ENCODE measurements around the gene ELFN1. TPM values are rescaled to one million over a fixed set of nuclear protein-coding genes. Genes with fewer than 3 reads are reported as not detected.

ELFN1 gene
- total RNA-seq, 3 donors from 2014 or later = 0.59 to 1.3 (median 0.96) TPM

DNA sequence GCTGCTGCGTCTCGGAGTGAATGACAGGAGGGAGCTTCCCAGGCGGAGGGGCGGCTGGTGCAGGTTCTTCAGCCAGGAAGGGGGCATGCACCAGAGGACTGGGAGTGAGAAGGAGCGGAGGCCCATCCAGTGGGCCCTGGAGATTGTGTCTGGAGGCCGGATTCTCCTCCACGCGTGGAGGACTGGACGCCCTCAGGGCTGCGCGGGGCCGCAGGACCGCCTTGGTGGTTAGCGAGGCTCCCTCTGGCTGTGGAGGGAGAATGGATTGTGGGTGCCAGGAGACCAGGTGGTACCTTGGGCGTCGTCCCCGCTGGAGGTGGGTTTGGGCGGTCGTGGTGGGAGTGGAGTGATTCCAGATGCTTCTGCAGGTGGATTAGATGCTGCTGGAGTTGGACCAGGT lies 68.9 kb downstream of the ELFN1 start:
- TF ChIP-seq POLR2A (IDR thresholded peaks at IDR 0.05) (no peak), POLR2AphosphoS5 (IDR thresholded peaks at IDR 0.05) (no peak)
- TF ChIP-seq, protein P1, sequence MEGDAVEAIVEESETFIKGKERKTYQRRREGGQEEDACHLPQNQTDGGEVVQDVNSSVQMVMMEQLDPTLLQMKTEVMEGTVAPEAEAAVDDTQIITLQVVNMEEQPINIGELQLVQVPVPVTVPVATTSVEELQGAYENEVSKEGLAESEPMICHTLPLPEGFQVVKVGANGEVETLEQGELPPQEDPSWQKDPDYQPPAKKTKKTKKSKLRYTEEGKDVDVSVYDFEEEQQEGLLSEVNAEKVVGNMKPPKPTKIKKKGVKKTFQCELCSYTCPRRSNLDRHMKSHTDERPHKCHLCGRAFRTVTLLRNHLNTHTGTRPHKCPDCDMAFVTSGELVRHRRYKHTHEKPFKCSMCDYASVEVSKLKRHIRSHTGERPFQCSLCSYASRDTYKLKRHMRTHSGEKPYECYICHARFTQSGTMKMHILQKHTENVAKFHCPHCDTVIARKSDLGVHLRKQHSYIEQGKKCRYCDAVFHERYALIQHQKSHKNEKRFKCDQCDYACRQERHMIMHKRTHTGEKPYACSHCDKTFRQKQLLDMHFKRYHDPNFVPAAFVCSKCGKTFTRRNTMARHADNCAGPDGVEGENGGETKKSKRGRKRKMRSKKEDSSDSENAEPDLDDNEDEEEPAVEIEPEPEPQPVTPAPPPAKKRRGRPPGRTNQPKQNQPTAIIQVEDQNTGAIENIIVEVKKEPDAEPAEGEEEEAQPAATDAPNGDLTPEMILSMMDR (IDR thresholded peaks at IDR 0.05) = no peak
- no peaks in the 10 kb centered on the region for H3K9me3 ChIP-seq
- intact Hi-C loops (cut with DNase I; ENCODE audit: low total_unique reads) = no loop called here
- H3K27ac ChIP-seq = no peak overlapping the region
- H3K27me3 ChIP-seq = peaks cover 0 to 56% of the 10 kb centered on the region in 2 donors
- no peaks in the 10 kb centered on the region for H3K4me1 ChIP-seq
- no peaks in the 10 kb centered on the region for H3K36me3 ChIP-seq
- no peak overlapping the region for H3K4me3 ChIP-seq
- no peak for DNase-seq (ENCODE audit: low spot score in 2 of 2)

GRCh38 chr7:1739593-1739992 lies 69.5 kb downstream of the ELFN1 start:
- no peak for TF ChIP-seq POLR2AphosphoS5 (IDR thresholded peaks at IDR 0.05)
- TF ChIP-seq POLR2A (IDR thresholded peaks at IDR 0.05) = no peak
- TF ChIP-seq, protein P1 (IDR thresholded peaks at IDR 0.05) = no peak
- Histone ChIP-seq H3K27ac (no peak overlapping the region), H3K36me3 (no peaks in the 10 kb centered on the region), H3K4me1 (no peaks in the 10 kb centered on the region), H3K4me3 (no peak overlapping the region), H3K9me3 (no peaks in the 10 kb centered on the region), H3K27me3 (peaks cover 0 to 52% of the 10 kb centered on the region in 2 donors)
- DNase-seq (ENCODE audit: low spot score in 2 of 2) = no peak
- intact Hi-C loops (cut with DNase I; ENCODE audit: low total_unique reads) = no loop called here

DNA sequence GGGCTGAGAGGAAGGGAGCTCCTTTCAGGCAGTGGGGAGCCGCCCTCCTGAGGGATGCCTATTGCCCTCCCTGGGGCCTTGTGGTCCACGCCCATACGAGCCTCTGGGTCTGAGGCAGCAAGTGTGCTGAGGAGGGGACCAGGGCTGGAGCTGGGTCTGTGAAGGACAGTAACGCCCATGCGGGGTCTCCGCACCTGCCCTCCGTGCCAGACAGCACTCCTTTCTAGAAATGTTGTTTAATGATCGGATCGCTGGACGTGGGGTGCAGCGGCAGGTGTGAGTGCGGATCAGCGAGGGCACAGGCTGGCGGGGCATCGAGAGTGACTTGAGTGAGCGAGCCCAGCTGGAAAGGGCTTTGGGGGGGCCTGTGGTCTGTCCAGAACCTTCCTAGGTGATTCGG lies 70.1 kb downstream of the ELFN1 start:
- Histone ChIP-seq H3K27me3 (peaks cover 0 to 49% of the 10 kb centered on the region in 2 donors), H3K36me3 (no peaks in the 10 kb centered on the region), H3K4me3 (no peak overlapping the region), H3K27ac (no peak overlapping the region), H3K9me3 (no peaks in the 10 kb centered on the region), H3K4me1 (no peaks in the 10 kb centered on the region)
- TF ChIP-seq, protein P1 (IDR thresholded peaks at IDR 0.05) = no peak
- TF ChIP-seq POLR2AphosphoS5 (IDR thresholded peaks at IDR 0.05) (no peak), POLR2A (IDR thresholded peaks at IDR 0.05) (no peak)
- DNase-seq (ENCODE audit: low spot score in 2 of 2) = no peak
- intact Hi-C loops (cut with DNase I; ENCODE audit: low total_unique reads) = no loop called here

- Histone ChIP-seq H3K4me1 (no peaks in the 10 kb centered on the region), H3K9me3 (no peaks in the 10 kb centered on the region), H3K36me3 (no peaks in the 10 kb centered on the region), H3K4me3 (no peak overlapping the region), H3K27me3 (peaks cover 0 to 40% of the 10 kb centered on the region in 2 donors), H3K27ac (no peak overlapping the region)
- intact Hi-C loops (cut with DNase I; ENCODE audit: low total_unique reads) = no loop called here
- DNase-seq (ENCODE audit: low spot score in 2 of 2) = no peak
- TF ChIP-seq, protein P1 (IDR thresholded peaks at IDR 0.05) = no peak
- TF ChIP-seq POLR2A (IDR thresholded peaks at IDR 0.05) (no peak), POLR2AphosphoS5 (IDR thresholded peaks at IDR 0.05) (no peak)
These were observed 71.2 kb downstream of the ELFN1 start for GRCh38 chr7:1741246-1741645.

- no peak for DNase-seq (ENCODE audit: low spot score in 2 of 2)
- no peak overlapping the region for H3K27ac ChIP-seq
- intact Hi-C loops (cut with DNase I; ENCODE audit: low total_unique reads) = no loop called here
- H3K4me3 ChIP-seq = peak overlapping the region in 1 of 3 donors; percentile 31
- H3K27me3 ChIP-seq = peaks cover 0 to 34% of the 10 kb centered on the region in 2 donors
- H3K9me3 ChIP-seq = no peaks in the 10 kb centered on the region
- H3K36me3 ChIP-seq = no peaks in the 10 kb centered on the region
- TF ChIP-seq POLR2AphosphoS5 (IDR thresholded peaks at IDR 0.05) = no peak
- no peak for TF ChIP-seq POLR2A (IDR thresholded peaks at IDR 0.05)
- TF ChIP-seq, protein P1 (IDR thresholded peaks at IDR 0.05) = no peak
- H3K4me1 ChIP-seq = no peaks in the 10 kb centered on the region
These were observed 71.9 kb downstream of the ELFN1 start for GRCh38 chr7:1741751-1742554.
